Measurements from ENCODE around the gene TREH.

GRCh38 chr11:118660681-118661424, 18.6 kb downstream of the TREH start:
- TF ChIP-seq EZH2phosphoT487 (IDR thresholded peaks at IDR 0.05; ENCODE audit: insufficient read depth, low read depth) = no peak
- no peak for TF ChIP-seq EZH2 (IDR thresholded peaks at IDR 0.05; ENCODE audit: insufficient read depth, poor library complexity, severe bottlenecking)

All from GM23248 (cell line).